Osteoblast (primary cell): Measurements from ENCODE around the gene GNG12. TPM values are rescaled to one million over a fixed set of nuclear protein-coding genes. Genes with fewer than 3 reads are reported as not detected.

Source experiments
- DNase-seq: peaks from one replicate; pipeline ENCODE4 v3.0.0; 2011; ENCODE audit warnings: low spot score, mixed read lengths; ENCODE audit not compliant: insufficient read length; ENCODE audit errors: missing footprints
- H2AFZ ChIP-seq: 2 replicates; pipeline ENCODE4 v1.6.0; 2011; ENCODE audit warnings: mild to moderate bottlenecking, low read length
- H3K27ac ChIP-seq: 2 replicates; pipeline ENCODE4 v1.5.1; 2011; ENCODE audit warnings: mild to moderate bottlenecking, low read depth, low read length, moderate library complexity
- H3K27me3 ChIP-seq: 2 replicates; pipeline ENCODE4 v1.6.0; 2012; ENCODE audit warnings: mild to moderate bottlenecking, control low read depth, inconsistent platforms, low read length, moderate library complexity; ENCODE audit not compliant: insufficient read depth
- H3K36me3 ChIP-seq: 2 replicates; pipeline ENCODE4 v1.5.1; 2011; ENCODE audit warnings: mild to moderate bottlenecking, low read length, control low read depth, moderate library complexity; ENCODE audit not compliant: insufficient read depth
- H3K4me1 ChIP-seq: 2 replicates; pipeline ENCODE4 v1.5.1; 2011; ENCODE audit warnings: mild to moderate bottlenecking, low read length, control low read depth, moderate library complexity; ENCODE audit not compliant: insufficient read depth
- H3K4me2 ChIP-seq: 2 replicates; pipeline ENCODE4 v1.6.0; 2011; ENCODE audit warnings: mild to moderate bottlenecking, low read length; ENCODE audit not compliant: insufficient read depth
- H3K4me3 ChIP-seq: fragments of 200-600 bp; sonication (generic); 3 replicates; pipeline ENCODE4 v1.5.1; 2012; ENCODE audit warnings: mild to moderate bottlenecking, low read length, inconsistent platforms; ENCODE audit not compliant: insufficient read depth
- H3K79me2 ChIP-seq: 2 replicates; pipeline ENCODE4 v1.6.0; 2012; ENCODE audit warnings: mild to moderate bottlenecking, low read length, control low read depth, inconsistent platforms; ENCODE audit not compliant: insufficient read depth
- H3K9me3 ChIP-seq: 2 replicates; pipeline ENCODE4 v1.5.1; 2011; ENCODE audit warnings: low read depth, low read length, control low read depth
- H4K20me1 ChIP-seq: 2 replicates; pipeline ENCODE4 v1.6.0; 2012; ENCODE audit warnings: mild to moderate bottlenecking, low read length, control low read depth; ENCODE audit not compliant: insufficient read depth
- CTCF ChIP-seq: IDR thresholded peaks from 2 replicates; pipeline ENCODE4 v1.5.1; 2011; ENCODE audit warnings: mild to moderate bottlenecking, low read depth, low read length, moderate library complexity; ENCODE audit errors: extremely low read depth
- total RNA-seq: library from RNA; depleted of rRNA; stranded (reverse); fragments of >200 nt; gene quantifications from 2 replicates; pipeline ENCODE4 v1.2.3, GENCODE V29; 2012

GNG12 gene
- total RNA-seq, 1 donor: 219 TPM

GRCh38 chr1:67879485-67879884 lies 46.2 kb upstream of the GNG12 start:
- Histone ChIP-seq H3K27me3 (no peaks in the 10 kb centered on the region), H3K79me2 (no peaks in the 10 kb centered on the region), H3K27ac (no peak overlapping the region), H4K20me1 (no peaks in the 10 kb centered on the region), H3K4me1 (peaks cover 17% of the 10 kb centered on the region), H3K4me3 (no peak overlapping the region), H3K36me3 (no peaks in the 10 kb centered on the region), H3K4me2 (no peak overlapping the region), H2AFZ (no peak overlapping the region), H3K9me3 (no peaks in the 10 kb centered on the region)
- DNase-seq: no peak
- TF ChIP-seq CTCF: no peak

- no peaks in the 10 kb centered on the region for H4K20me1 ChIP-seq
- no peaks in the 10 kb centered on the region for H3K27me3 ChIP-seq
- no peaks in the 10 kb centered on the region for H3K9me3 ChIP-seq
- no peak overlapping the region for H3K4me3 ChIP-seq
- H3K36me3 ChIP-seq: no peaks in the 10 kb centered on the region
- no peak overlapping the region for H3K27ac ChIP-seq
- no peak overlapping the region for H2AFZ ChIP-seq
- no peak overlapping the region for H3K4me2 ChIP-seq
- H3K4me1 ChIP-seq: no peaks in the 10 kb centered on the region
- DNase-seq: no peak
- no peak for TF ChIP-seq CTCF
- no peaks in the 10 kb centered on the region for H3K79me2 ChIP-seq
Observed at GRCh38 chr1:67874501-67875111, 41.3 kb upstream of the GNG12 start.

- no peak for TF ChIP-seq CTCF
- no peaks in the 10 kb centered on the region for H3K4me1 ChIP-seq
Observed at GRCh38 chr1:67869233-67869632, 36.0 kb upstream of the GNG12 start.

GRCh38 chr1:67863637-67864036 lies 30.4 kb upstream of the GNG12 start:
- Histone ChIP-seq H3K27me3 (no peaks in the 10 kb centered on the region), H4K20me1 (no peaks in the 10 kb centered on the region), H3K4me2 (no peak overlapping the region), H3K4me1 (no peaks in the 10 kb centered on the region), H3K9me3 (no peaks in the 10 kb centered on the region), H3K36me3 (no peaks in the 10 kb centered on the region), H2AFZ (no peak overlapping the region), H3K4me3 (no peak overlapping the region), H3K27ac (no peak overlapping the region), H3K79me2 (no peaks in the 10 kb centered on the region)
- TF ChIP-seq CTCF: no peak
- DNase-seq: no peak

More at GRCh38 chr1:67869233-67869632, 36.0 kb upstream of the GNG12 start:
- Histone ChIP-seq H3K9me3 (no peaks in the 10 kb centered on the region), H3K27ac (no peak overlapping the region), H3K36me3 (no peaks in the 10 kb centered on the region), H2AFZ (no peak overlapping the region), H3K79me2 (no peaks in the 10 kb centered on the region), H4K20me1 (no peaks in the 10 kb centered on the region), H3K4me3 (no peak overlapping the region), H3K4me2 (no peak overlapping the region), H3K27me3 (no peaks in the 10 kb centered on the region)
- DNase-seq: no peak
